Natural killer cell (primary cell): ENCODE data around the gene FFAR1. TPM values are rescaled to one million over a fixed set of nuclear protein-coding genes. Genes with fewer than 3 reads are reported as not detected.

Experiments
- ATAC-seq, 3 donors: fragments of 150-1000 bp in 2 of 3; fragments of 200-7000 bp in 1 of 3; cut with Tn5 transposase; 1 replicate in 1 of 3; 2 replicates in 2 of 3; pipeline ENCODE4 v1.10.0; 2021; ENCODE audit warnings: mild to moderate bottlenecking in 2 of 3, moderate library complexity in 2 of 3
- DNase-seq, 2 donors: peaks; one replicate each; pipeline versions ENCODE4 v3.0.0 to v3.0.0-alpha.2; 2013 to 2021; ENCODE audit warnings: mixed read lengths in 1 of 2
- H3K27ac ChIP-seq: one replicate; pipeline ENCODE4 v1.5.1; 2013; ENCODE audit warnings: mild to moderate bottlenecking, low read length
- H3K27me3 ChIP-seq: one replicate; pipeline ENCODE4 v1.6.1; 2013; ENCODE audit warnings: low read length; ENCODE audit not compliant: control insufficient read depth, insufficient read depth
- H3K36me3 ChIP-seq: one replicate; pipeline ENCODE4 v1.6.1; 2013; ENCODE audit warnings: low read length; ENCODE audit not compliant: control insufficient read depth, insufficient read depth
- H3K4me1 ChIP-seq: one replicate; pipeline ENCODE4 v1.6.1; 2013; ENCODE audit warnings: low read length; ENCODE audit not compliant: control insufficient read depth, insufficient read depth
- H3K4me3 ChIP-seq: one replicate; pipeline ENCODE4 v1.5.1; 2013; ENCODE audit warnings: low read length
- H3K9me3 ChIP-seq: one replicate; pipeline ENCODE4 v1.6.1; 2013; ENCODE audit warnings: low read length; ENCODE audit not compliant: control insufficient read depth, insufficient read depth
- H3K27ac Mint-ChIP-seq, 2 donors: one replicate each; pipeline ENCODE4 v1.8.0; 2022; ENCODE audit warnings: mild to moderate bottlenecking in 2 of 2, mixed read lengths in 2 of 2, moderate library complexity in 1 of 2
- H3K27me3 Mint-ChIP-seq, 2 donors: one replicate each; pipeline ENCODE4 v1.8.0; 2022; ENCODE audit warnings: low read depth in 2 of 2, mixed read lengths in 2 of 2
- H3K36me3 Mint-ChIP-seq: one replicate; pipeline ENCODE4 v1.8.0; 2022; ENCODE audit warnings: mixed read lengths
- H3K4me1 Mint-ChIP-seq, 2 donors: one replicate each; pipeline ENCODE4 v1.8.0; 2022; ENCODE audit warnings: mixed read lengths in 2 of 2
- H3K4me3 Mint-ChIP-seq: one replicate; pipeline ENCODE4 v1.8.0; 2022; ENCODE audit warnings: mild to moderate bottlenecking, moderate library complexity, mixed read lengths
- H3K9me3 Mint-ChIP-seq, 2 donors: one replicate each; pipeline ENCODE4 v1.8.0; 2022; ENCODE audit warnings: mixed read lengths in 2 of 2
- CTCF ChIP-seq: fragments of 200-600 bp; IDR thresholded peaks from one replicate; pipeline ENCODE4 v1.8.0; 2022; ENCODE audit warnings: antibody characterized with exemption
- WGBS: methylation state at CpG from one replicate; pipeline ENCODE4 v1.1.7; 2013; ENCODE audit warnings: missing lambda C conversion rate; ENCODE audit not compliant: insufficient coverage; 5-methylcytosine and 5-hydroxymethylcytosine counted together
- intact Hi-C: fragments of 100-400 bp; cut with micrococcal nuclease; formaldehyde crosslinking; loops from one replicate; pipeline ENCODE4 v1.14.2; 2022
- total RNA-seq, 4 donors: library from RNA; stranded (reverse); fragments of 120-200 nt in 1 of 4; gene quantifications; one replicate each; pipeline versions ENCODE4 v1.2.3 to v1.2.4, GENCODE V29; 2013 to 2022

Gene FFAR1
- total RNA-seq, 3 donors from 2014 or later (not counting 1 experiment from before 2014, with no cell fraction given), result 0.30 to 0.47 TPM; not detected in 1

GRCh38 chr19:35303357-35303915, 44.3 kb upstream of the FFAR1 start:
- no peak for DNase-seq
- Mint-ChIP-seq H3K27ac (no peak overlapping the region), H3K4me3 (no peak overlapping the region), H3K9me3 (no peaks in the 10 kb centered on the region), H3K36me3 (no peaks in the 10 kb centered on the region), H3K4me1 (no peaks in the 10 kb centered on the region), H3K27me3 (no peaks in the 10 kb centered on the region)
- WGBS, result 88% methylated on average over 6 of the region's 6 CpGs
- Histone ChIP-seq H3K27me3 (no peaks in the 10 kb centered on the region), H3K36me3 (no peaks in the 10 kb centered on the region), H3K4me1 (no peaks in the 10 kb centered on the region), H3K27ac (no peak overlapping the region), H3K4me3 (no peak overlapping the region), H3K9me3 (no peaks in the 10 kb centered on the region)
- intact Hi-C loops, result no loop called here
- ATAC-seq, result no peak
- no peak for TF ChIP-seq CTCF

- H3K27ac Mint-ChIP-seq, result no peak overlapping the region
- H3K36me3 Mint-ChIP-seq, result no peaks in the 10 kb centered on the region
- H3K27ac ChIP-seq, result no peak overlapping the region
- intact Hi-C loops, result no loop called here
- no peak for DNase-seq
- H3K36me3 ChIP-seq, result no peaks in the 10 kb centered on the region
- H3K9me3 Mint-ChIP-seq, result no peaks in the 10 kb centered on the region
- no peak overlapping the region for H3K4me3 Mint-ChIP-seq
- WGBS, result 94% methylated on average over 11 of the region's 11 CpGs
- H3K9me3 ChIP-seq, result no peaks in the 10 kb centered on the region
- H3K27me3 ChIP-seq, result no peaks in the 10 kb centered on the region
- H3K4me3 ChIP-seq, result no peak overlapping the region
- H3K27me3 Mint-ChIP-seq, result no peaks in the 10 kb centered on the region
- no peak for TF ChIP-seq CTCF
- H3K4me1 ChIP-seq, result no peaks in the 10 kb centered on the region
- ATAC-seq, result no peak
- H3K4me1 Mint-ChIP-seq, result no peaks in the 10 kb centered on the region
These were observed 43.7 kb upstream of the FFAR1 start for GRCh38 chr19:35304036-35304435.

- Mint-ChIP-seq H3K27ac (no peak overlapping the region), H3K36me3 (no peaks in the 10 kb centered on the region)
- H3K36me3 ChIP-seq, result no peaks in the 10 kb centered on the region
These were observed 42.5 kb upstream of the FFAR1 start for GRCh38 chr19:35305181-35305580.

More at GRCh38 chr19:35305181-35305580, 42.5 kb upstream of the FFAR1 start:
- TF ChIP-seq CTCF, result no peak
- Mint-ChIP-seq H3K4me1 (no peaks in the 10 kb centered on the region), H3K4me3 (no peak overlapping the region), H3K9me3 (no peaks in the 10 kb centered on the region), H3K27me3 (peaks cover 0 to 2% of the 10 kb centered on the region in 2 donors)
- Histone ChIP-seq H3K4me1 (no peaks in the 10 kb centered on the region), H3K27ac (no peak overlapping the region), H3K27me3 (no peaks in the 10 kb centered on the region), H3K4me3 (no peak overlapping the region), H3K9me3 (no peaks in the 10 kb centered on the region)
- ATAC-seq, result no peak
- no peak for DNase-seq
- intact Hi-C loops, result no loop called here
- WGBS, result 37% methylated on average over 6 of the region's 6 CpGs
